C4-2B (cell line): Measurements from ENCODE around the gene ZNG1A.
"Not testable (repeated sequence)": the region's sequence is repeated elsewhere in the genome, so short reads cannot be mapped to it uniquely, and the experiment has no call there.

ENCODE experiments used
- ZFX ChIP-seq: fragments of 450-650 bp; IDR thresholded peaks from 2 replicates; pipeline ENCODE4 v1.6.1; 2017
- TF ChIP-seq, protein P1 (sequence below): fragments of 450-650 bp; conservative IDR thresholded peaks from 2 replicates; pipeline ENCODE4 v1.5.1; 2017; ENCODE audit warnings: mild to moderate bottlenecking

GRCh38 chr9:94992-95391, 83.9 kb downstream of the ZNG1A start:
- TF ChIP-seq ZFX: not testable (repeated sequence)
- TF ChIP-seq, protein P1, sequence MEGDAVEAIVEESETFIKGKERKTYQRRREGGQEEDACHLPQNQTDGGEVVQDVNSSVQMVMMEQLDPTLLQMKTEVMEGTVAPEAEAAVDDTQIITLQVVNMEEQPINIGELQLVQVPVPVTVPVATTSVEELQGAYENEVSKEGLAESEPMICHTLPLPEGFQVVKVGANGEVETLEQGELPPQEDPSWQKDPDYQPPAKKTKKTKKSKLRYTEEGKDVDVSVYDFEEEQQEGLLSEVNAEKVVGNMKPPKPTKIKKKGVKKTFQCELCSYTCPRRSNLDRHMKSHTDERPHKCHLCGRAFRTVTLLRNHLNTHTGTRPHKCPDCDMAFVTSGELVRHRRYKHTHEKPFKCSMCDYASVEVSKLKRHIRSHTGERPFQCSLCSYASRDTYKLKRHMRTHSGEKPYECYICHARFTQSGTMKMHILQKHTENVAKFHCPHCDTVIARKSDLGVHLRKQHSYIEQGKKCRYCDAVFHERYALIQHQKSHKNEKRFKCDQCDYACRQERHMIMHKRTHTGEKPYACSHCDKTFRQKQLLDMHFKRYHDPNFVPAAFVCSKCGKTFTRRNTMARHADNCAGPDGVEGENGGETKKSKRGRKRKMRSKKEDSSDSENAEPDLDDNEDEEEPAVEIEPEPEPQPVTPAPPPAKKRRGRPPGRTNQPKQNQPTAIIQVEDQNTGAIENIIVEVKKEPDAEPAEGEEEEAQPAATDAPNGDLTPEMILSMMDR: not testable (repeated sequence)
